ENCODE measurements around the gene GAREM1. TPM values are rescaled to one million over a fixed set of nuclear protein-coding genes. Genes with fewer than 3 reads are reported as not detected.

The GAREM1 gene
- total and polyA plus RNA-seq, 2 donors from 2014 or later = 7.0 to 47.0 TPM

GRCh38 chr18:32301976-32302743 is 168.5 kb downstream of the GAREM1 start:
- FAIRE-seq = no peak
- TF ChIP-seq, protein P1, sequence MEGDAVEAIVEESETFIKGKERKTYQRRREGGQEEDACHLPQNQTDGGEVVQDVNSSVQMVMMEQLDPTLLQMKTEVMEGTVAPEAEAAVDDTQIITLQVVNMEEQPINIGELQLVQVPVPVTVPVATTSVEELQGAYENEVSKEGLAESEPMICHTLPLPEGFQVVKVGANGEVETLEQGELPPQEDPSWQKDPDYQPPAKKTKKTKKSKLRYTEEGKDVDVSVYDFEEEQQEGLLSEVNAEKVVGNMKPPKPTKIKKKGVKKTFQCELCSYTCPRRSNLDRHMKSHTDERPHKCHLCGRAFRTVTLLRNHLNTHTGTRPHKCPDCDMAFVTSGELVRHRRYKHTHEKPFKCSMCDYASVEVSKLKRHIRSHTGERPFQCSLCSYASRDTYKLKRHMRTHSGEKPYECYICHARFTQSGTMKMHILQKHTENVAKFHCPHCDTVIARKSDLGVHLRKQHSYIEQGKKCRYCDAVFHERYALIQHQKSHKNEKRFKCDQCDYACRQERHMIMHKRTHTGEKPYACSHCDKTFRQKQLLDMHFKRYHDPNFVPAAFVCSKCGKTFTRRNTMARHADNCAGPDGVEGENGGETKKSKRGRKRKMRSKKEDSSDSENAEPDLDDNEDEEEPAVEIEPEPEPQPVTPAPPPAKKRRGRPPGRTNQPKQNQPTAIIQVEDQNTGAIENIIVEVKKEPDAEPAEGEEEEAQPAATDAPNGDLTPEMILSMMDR (IDR thresholded peaks at IDR 0.05; ENCODE audit: borderline replicate concordance, extremely low read depth, insufficient read depth) = no peak
- Histone ChIP-seq H3K4me1 (ENCODE audit: control insufficient read depth in 2 of 3, insufficient read depth in 2 of 3, low read depth in 1 of 3, low read length in 3 of 3) (peaks cover 0 to 4% (median 0%) of the 10 kb centered on the region in 3 donors), H3K27ac (ENCODE audit: low read depth in 2 of 2, low read length in 2 of 2) (no peak overlapping the region), H3K9me3 (ENCODE audit: control insufficient read depth in 2 of 3, insufficient read depth in 1 of 3, low read length in 3 of 3) (no peaks in the 10 kb centered on the region), H3K9ac (ENCODE audit: low read length in 3 of 3) (no peak overlapping the region), H3K36me3 (ENCODE audit: control insufficient read depth in 2 of 3, insufficient read depth in 3 of 3, low read length in 3 of 3) (no peaks in the 10 kb centered on the region), H3K27me3 (ENCODE audit: control insufficient read depth, insufficient read depth, low read length) (no peaks in the 10 kb centered on the region), H3K4me3 (ENCODE audit: low read length in 3 of 3) (no peak overlapping the region)
- intact Hi-C loops (cut with DNase I) = no loop called here
- DNase-seq = no peak

DNA sequence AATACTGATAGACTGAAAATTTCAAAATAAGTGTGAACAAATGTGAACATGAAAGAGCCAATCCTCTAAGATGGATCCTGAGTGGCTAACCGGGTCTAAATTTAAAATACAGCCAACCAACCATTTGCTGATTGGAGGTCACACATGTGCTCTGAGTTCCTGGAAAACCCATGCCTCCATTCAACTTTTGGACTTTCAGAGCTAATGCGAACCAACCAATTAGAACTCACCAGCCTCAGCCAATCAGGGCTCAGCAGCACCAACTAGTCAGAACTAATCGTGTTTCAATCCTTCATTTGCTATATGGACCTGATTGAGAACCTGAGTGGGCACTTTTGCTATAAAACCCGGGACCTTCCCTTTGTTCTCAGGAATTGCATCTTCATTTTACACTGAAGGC is 169.3 kb downstream of the GAREM1 start:
- intact Hi-C loops (cut with DNase I) = no loop called here
- DNase-seq (no peak), FAIRE-seq (no peak)
- H3K4me1 ChIP-seq (ENCODE audit: control insufficient read depth in 2 of 3, insufficient read depth in 2 of 3, low read depth in 1 of 3, low read length in 3 of 3) = peaks cover 0 to 4% (median 0%) of the 10 kb centered on the region in 3 donors
- no peaks in the 10 kb centered on the region for H3K9me3 ChIP-seq (ENCODE audit: control insufficient read depth in 2 of 3, insufficient read depth in 1 of 3, low read length in 3 of 3)
- H3K4me3 ChIP-seq (ENCODE audit: low read length in 3 of 3) = no peak overlapping the region
- H3K27ac ChIP-seq (ENCODE audit: low read depth in 2 of 2, low read length in 2 of 2) = no peak overlapping the region
- H3K9ac ChIP-seq (ENCODE audit: low read length in 3 of 3) = no peak overlapping the region
- TF ChIP-seq, protein P1 (IDR thresholded peaks at IDR 0.05; ENCODE audit: borderline replicate concordance, extremely low read depth, insufficient read depth) = no peak
- no peaks in the 10 kb centered on the region for H3K36me3 ChIP-seq (ENCODE audit: control insufficient read depth in 2 of 3, insufficient read depth in 3 of 3, low read length in 3 of 3)
- H3K27me3 ChIP-seq (ENCODE audit: control insufficient read depth, insufficient read depth, low read length) = no peaks in the 10 kb centered on the region

DNA sequence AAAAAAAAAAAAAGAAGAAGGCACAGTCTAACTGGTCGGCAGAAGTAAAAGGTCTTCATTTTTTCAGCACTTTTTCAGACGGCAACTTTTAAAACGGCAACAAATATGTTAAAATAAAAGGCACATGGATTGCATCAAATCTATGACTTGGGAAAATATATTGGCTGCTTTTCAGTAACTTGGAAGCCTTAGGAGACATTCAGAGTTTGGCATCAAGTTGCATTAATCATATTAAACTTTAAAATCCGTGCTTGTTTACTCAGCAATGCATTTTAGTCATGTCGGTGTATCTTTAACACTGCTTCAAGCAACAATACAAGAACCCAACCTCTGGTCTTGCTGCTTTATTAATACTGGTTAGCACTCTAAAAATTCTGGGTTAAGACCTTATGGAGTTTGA is 169.8 kb downstream of the GAREM1 start:
- TF ChIP-seq, protein P1 (IDR thresholded peaks at IDR 0.05; ENCODE audit: borderline replicate concordance, extremely low read depth, insufficient read depth) = no peak
- no peaks in the 10 kb centered on the region for H3K27me3 ChIP-seq (ENCODE audit: control insufficient read depth, insufficient read depth, low read length)
- H3K27ac ChIP-seq (ENCODE audit: low read depth in 2 of 2, low read length in 2 of 2) = no peak overlapping the region
- FAIRE-seq = no peak
- H3K36me3 ChIP-seq (ENCODE audit: control insufficient read depth in 2 of 3, insufficient read depth in 3 of 3, low read length in 3 of 3) = no peaks in the 10 kb centered on the region
- H3K4me1 ChIP-seq (ENCODE audit: control insufficient read depth in 2 of 3, insufficient read depth in 2 of 3, low read depth in 1 of 3, low read length in 3 of 3) = peaks cover 0 to 4% (median 0%) of the 10 kb centered on the region in 3 donors
- no peak overlapping the region for H3K9ac ChIP-seq (ENCODE audit: low read length in 3 of 3)
- peak in 1 of 5 donors; percentile 44 for DNase-seq
- no peak overlapping the region for H3K4me3 ChIP-seq (ENCODE audit: low read length in 3 of 3)
- intact Hi-C loops (cut with DNase I) = no loop called here
- H3K9me3 ChIP-seq (ENCODE audit: control insufficient read depth in 2 of 3, insufficient read depth in 1 of 3, low read length in 3 of 3) = no peaks in the 10 kb centered on the region

All from kidney (tissue), 14 donors.